ENCODE measurements around the gene EXOC1.

- peak; percentile 88 for TF ChIP-seq CTCF (IDR thresholded peaks at IDR 0.05; ENCODE audit: low read length)
- TF ChIP-seq EZH2 (IDR thresholded peaks at IDR 0.05; ENCODE audit: borderline replicate concordance, low read length) = no peak
Measured at GRCh38 chr4:55948726-55949481, 95.5 kb downstream of the EXOC1 start, which contains the start of gene CEP135.

Measured in OCI-LY1 (cell line).